Endothelial cell of umbilical vein (primary cell): ENCODE results near the gene WDR6. TPM values are rescaled to one million over a fixed set of nuclear protein-coding genes. Genes with fewer than 3 reads are reported as not detected.

ENCODE experiments used
- BruUV-seq: library from RNA; stranded (reverse); fragments of 400-500 nt; replicated peaks from 2 replicates; lab custom pipeline; 2021; lab: Mats Ljungman, UMichigan
- CTCF ChIA-PET: fragments of 300-600, 350-600 bp; sonication (Branson Sonifier 250); formaldehyde crosslinking; loops from one replicate; lab custom pipeline; 2021; ENCODE audit warnings: antibody characterized with exemption, inconsistent platforms; lab: Charles Lee
- POLR2A ChIA-PET: fragments of 300-600, 350-600 bp; sonication (Branson Sonifier 250); formaldehyde crosslinking; loops from one replicate; lab custom pipeline; 2021; ENCODE audit warnings: antibody characterized with exemption, inconsistent platforms; lab: Charles Lee
- DNase-seq: peaks from one replicate; pipeline ENCODE4 v3.0.0-alpha.2; 2011; ENCODE audit warnings: low read depth, low spot score
- FAIRE-seq: peaks from 2 replicates; lab custom pipeline; 2011; peaks lifted over from hg19 to GRCh38; lab: Jason Lieb, UNC
- H2AFZ ChIP-seq: 2 replicates; pipeline ENCODE4 v1.6.0; 2012; ENCODE audit warnings: low read depth, low read length, control low read depth, inconsistent platforms
- H3K27ac ChIP-seq: 2 replicates; pipeline ENCODE4 v1.5.1; 2011; ENCODE audit warnings: low read depth, mild to moderate bottlenecking, control low read depth, low read length, moderate library complexity; ENCODE audit not compliant: insufficient read depth
- H3K27me3 ChIP-seq, 2 experiments: 2 replicates each; pipeline versions ENCODE4 v1.6.0 to v1.6.1; 2011; ENCODE audit warnings: low read length in 2 of 2, mixed read lengths in 1 of 2; ENCODE audit not compliant: control insufficient read depth in 2 of 2, insufficient read depth in 2 of 2
- H3K36me3 ChIP-seq, 2 experiments: 2 replicates in 1 of 2; 3 replicates in 1 of 2; pipeline ENCODE4 v1.5.1; 2011; ENCODE audit warnings: low read length in 2 of 2, mild to moderate bottlenecking in 1 of 2, moderate library complexity in 1 of 2; ENCODE audit not compliant: control insufficient read depth in 2 of 2, insufficient read depth in 2 of 2; ENCODE audit errors: extremely low read depth in 1 of 2
- H3K4me1 ChIP-seq: 3 replicates; pipeline ENCODE4 v1.5.1; 2011; ENCODE audit warnings: mild to moderate bottlenecking, low read length; ENCODE audit not compliant: control insufficient read depth, insufficient read depth; ENCODE audit errors: extremely low read depth
- H3K4me2 ChIP-seq: 2 replicates; pipeline ENCODE4 v1.6.1; 2011; ENCODE audit warnings: low read length, control low read depth, mixed read lengths; ENCODE audit not compliant: insufficient read depth
- H3K4me3 ChIP-seq, 3 experiments: fragments of 200-600 bp in 1 of 3; sonication (generic), shearing (Covaris generic) in 1 of 3; replicated peaks in 1 of 3; 2 replicates each; pipeline ENCODE4 v1.5.1; 2011 to 2016; ENCODE audit warnings: control low read depth in 3 of 3, low read length in 3 of 3, mild to moderate bottlenecking in 2 of 3, inconsistent platforms in 1 of 3, low read depth in 1 of 3, moderate library complexity in 1 of 3; ENCODE audit not compliant: insufficient read depth in 1 of 3
- H3K79me2 ChIP-seq: 2 replicates; pipeline ENCODE4 v1.6.0; 2012; ENCODE audit warnings: low read length, inconsistent platforms; ENCODE audit not compliant: control insufficient read depth, insufficient read depth
- H3K9ac ChIP-seq: replicated peaks from 2 replicates; pipeline ENCODE3; 2011; ENCODE audit warnings: low read length, control low read depth; ENCODE audit not compliant: insufficient read depth; ENCODE audit errors: extremely low read depth
- H3K9me1 ChIP-seq: replicated peaks from 3 replicates; pipeline ENCODE4 v1.6.0; 2011; ENCODE audit warnings: mild to moderate bottlenecking, low read length; ENCODE audit not compliant: control insufficient read depth, insufficient read depth; ENCODE audit errors: extremely low read depth
- H3K9me3 ChIP-seq: replicated peaks from 2 replicates; pipeline ENCODE4 v1.5.1; 2012; ENCODE audit warnings: low read length, inconsistent platforms; ENCODE audit not compliant: control insufficient read depth, insufficient read depth
- H4K20me1 ChIP-seq: replicated peaks from 2 replicates; pipeline ENCODE3; 2011; ENCODE audit warnings: mild to moderate bottlenecking, low read length; ENCODE audit not compliant: control insufficient read depth, insufficient read depth; ENCODE audit errors: extremely low read depth
- MAX ChIP-seq: IDR thresholded peaks from 2 replicates; pipeline ENCODE4 v1.6.1; 2011; ENCODE audit not compliant: insufficient read depth, insufficient read length
- POLR2AphosphoS5 ChIP-seq: IDR thresholded peaks from 2 replicates; pipeline ENCODE4 v1.6.1; 2012; ENCODE audit warnings: low read depth, mild to moderate bottlenecking, control low read depth, low read length, moderate library complexity; ENCODE audit not compliant: insufficient read depth
- dilution Hi-C: fragments of 300-500 bp; cut with MboI; formaldehyde crosslinking; loops from one replicate; pipeline ENCODE4 v1.15.0; 2019; ENCODE audit warnings: low sequenced_read_pairs; ENCODE audit not compliant: extremely low pct_ligation_motif_present
- intact Hi-C: fragments of 100-400 bp; cut with micrococcal nuclease; formaldehyde crosslinking; loops from one replicate; pipeline ENCODE4 v1.10.0; 2022
- polyA plus RNA-seq, 4 experiments: library from polyadenylated mRNA; depleted of rRNA in 3 of 4; stranded (reverse) in 3 of 4; unstranded in 1 of 4; fragments of >200 nt; gene quantifications; 2 replicates each; pipeline versions ENCODE4 v1.2.1 to v1.2.3, GENCODE V29; 2011 to 2012; ENCODE audit warnings: missing spikeins in 1 of 4
- total RNA-seq: library from RNA; stranded (reverse); gene quantifications from 2 replicates; pipeline ENCODE4 v1.2.3, GENCODE V29; 2021
- TF ChIP-seq, protein P1 (sequence below), 2 donors: IDR thresholded peaks; 1 replicate in 1 of 2; 2 replicates in 1 of 2; pipeline ENCODE4 v1.5.1; 2011; ENCODE audit warnings: low read length in 2 of 2, mild to moderate bottlenecking in 2 of 2, moderate library complexity in 2 of 2, control low read depth in 1 of 2, inconsistent platforms in 1 of 2, low read depth in 1 of 2; ENCODE audit not compliant: insufficient read depth in 1 of 2; ENCODE audit errors: extremely low read depth in 1 of 2

Gene WDR6
- total and polyA plus RNA-seq, 2 donors (not counting 3 experiments of a cell fraction or from before 2014, with no cell fraction given), result 192 to 319 TPM

GRCh38 chr3:48990636-48991469 is 16.3 kb upstream of the WDR6 start:
- Histone ChIP-seq H3K79me2 (peaks cover 19% of the 10 kb centered on the region), H3K9ac (peak overlapping the region; percentile 91), H4K20me1 (no peaks in the 10 kb centered on the region), H3K36me3 (peaks cover 0 to 3% of the 10 kb centered on the region in 2 experiments), H3K9me3 (no peaks in the 10 kb centered on the region), H3K27me3 (no peaks in the 10 kb centered on the region), H3K4me2 (peak overlapping the region; percentile 74), H3K27ac (peak overlapping the region; percentile 97), H3K9me1 (no peaks in the 10 kb centered on the region), H2AFZ (peak overlapping the region; percentile 40), H3K4me1 (peaks cover 21% of the 10 kb centered on the region), H3K4me3 (peak overlapping the region; percentile 25 to 69 (median 57))
- CTCF ChIA-PET, result interaction anchor here (2.2 to 8.8 kb wide), 3 partner anchors 18 to 458 kb away, joined by 9 to 254 read pairs (median 127); partner anchors contain the start of genes DALRD3, NDUFAF3 and WDR6
- POLR2A ChIA-PET, result interaction anchor here (1.6 to 5.4 kb wide), 2 partner anchors 17 to 31 kb away, joined by 6 to 40 read pairs; partner anchors contain the start of genes NDUFAF3 and WDR6
- DNase-seq (peak; percentile 52), FAIRE-seq (peak; percentile 82)
- dilution Hi-C loops, result no loop called here
- TF ChIP-seq POLR2AphosphoS5 (peak; percentile 8), MAX (peak; percentile 65)
- TF ChIP-seq, protein P1, sequence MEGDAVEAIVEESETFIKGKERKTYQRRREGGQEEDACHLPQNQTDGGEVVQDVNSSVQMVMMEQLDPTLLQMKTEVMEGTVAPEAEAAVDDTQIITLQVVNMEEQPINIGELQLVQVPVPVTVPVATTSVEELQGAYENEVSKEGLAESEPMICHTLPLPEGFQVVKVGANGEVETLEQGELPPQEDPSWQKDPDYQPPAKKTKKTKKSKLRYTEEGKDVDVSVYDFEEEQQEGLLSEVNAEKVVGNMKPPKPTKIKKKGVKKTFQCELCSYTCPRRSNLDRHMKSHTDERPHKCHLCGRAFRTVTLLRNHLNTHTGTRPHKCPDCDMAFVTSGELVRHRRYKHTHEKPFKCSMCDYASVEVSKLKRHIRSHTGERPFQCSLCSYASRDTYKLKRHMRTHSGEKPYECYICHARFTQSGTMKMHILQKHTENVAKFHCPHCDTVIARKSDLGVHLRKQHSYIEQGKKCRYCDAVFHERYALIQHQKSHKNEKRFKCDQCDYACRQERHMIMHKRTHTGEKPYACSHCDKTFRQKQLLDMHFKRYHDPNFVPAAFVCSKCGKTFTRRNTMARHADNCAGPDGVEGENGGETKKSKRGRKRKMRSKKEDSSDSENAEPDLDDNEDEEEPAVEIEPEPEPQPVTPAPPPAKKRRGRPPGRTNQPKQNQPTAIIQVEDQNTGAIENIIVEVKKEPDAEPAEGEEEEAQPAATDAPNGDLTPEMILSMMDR (IDR thresholded peaks at IDR 0.05; ENCODE audit: extremely low read depth in 1 of 2, insufficient read depth in 1 of 2, low read depth in 1 of 2, low read length in 2 of 2), result no peak
- intact Hi-C loops, result loop anchor here (1.0 kb wide), 1 partner anchor 16 kb away; the partner anchor contains the start of gene WDR6
- BruUV-seq, result TSS peak; percentile 23
